SK-N-SH treated with all-trans-retinoic acid at 6 μM for 48 hours (cell line): Measurements from ENCODE around the gene CDH1.

Experiments
- ATAC-seq: fragments of 200-7000 bp; cut with Tn5 transposase; 3 replicates; pipeline ENCODE4 v1.9.1; 2020; ENCODE audit warnings: mild to moderate bottlenecking, moderate library complexity
- ARNTL ChIP-seq: fragments of 450-650 bp; formaldehyde crosslinking; IDR thresholded peaks from 2 replicates; pipeline ENCODE4 v1.5.0; 2020; ENCODE audit warnings: low read depth, mild to moderate bottlenecking, moderate library complexity, borderline replicate concordance
- BACH2 ChIP-seq: fragments of 250-450 bp; sonication (Bioruptor Pico); IDR thresholded peaks from 2 replicates; pipeline ENCODE4 v1.9.0; 2021; ENCODE audit warnings: mild to moderate bottlenecking, borderline replicate concordance
- CREB5 ChIP-seq: fragments of 250-450 bp; sonication (Bioruptor Pico); IDR thresholded peaks from 2 replicates; pipeline ENCODE4 v1.5.1; 2020; ENCODE audit warnings: low read depth, mild to moderate bottlenecking, moderate library complexity
- CSDC2 ChIP-seq: fragments of 250-450 bp; sonication (Bioruptor Pico); IDR thresholded peaks from 2 replicates; pipeline ENCODE4 v1.5.0; 2020; ENCODE audit warnings: mild to moderate bottlenecking, moderate library complexity
- ESRRG ChIP-seq: fragments of 250-450 bp; sonication (Bioruptor Pico); IDR thresholded peaks from 2 replicates; pipeline ENCODE4 v1.6.1; 2021; ENCODE audit warnings: mild to moderate bottlenecking
- GLIS3 ChIP-seq: fragments of 250-450 bp; sonication (Bioruptor Pico); IDR thresholded peaks from 2 replicates; pipeline ENCODE4 v1.5.0; 2020; ENCODE audit warnings: mild to moderate bottlenecking, moderate library complexity
- ISL1 ChIP-seq: fragments of 250-450 bp; sonication (Bioruptor Pico); IDR thresholded peaks from 2 replicates; pipeline ENCODE4 v2.1.2; 2022; ENCODE audit warnings: mild to moderate bottlenecking, moderate library complexity
- OSR1 ChIP-seq: fragments of 250-450 bp; sonication (Bioruptor Pico); IDR thresholded peaks from 2 replicates; pipeline ENCODE4 v1.8.0; 2022; ENCODE audit warnings: moderate library complexity, mild to moderate bottlenecking, inconsistent platforms
- PATZ1 ChIP-seq: fragments of 250-450 bp; sonication (Bioruptor Pico); IDR thresholded peaks from 2 replicates; pipeline ENCODE4 v1.8.0; 2020; ENCODE audit warnings: mild to moderate bottlenecking, moderate library complexity, borderline replicate concordance
- POU6F1 ChIP-seq: fragments of 250-450 bp; sonication (Bioruptor Pico); IDR thresholded peaks from 2 replicates; pipeline ENCODE4 v1.8.0; 2021; ENCODE audit warnings: low read depth, mild to moderate bottlenecking, moderate library complexity, borderline replicate concordance
- PPARA ChIP-seq: fragments of 250-450 bp; sonication (Bioruptor Pico); IDR thresholded peaks from 2 replicates; pipeline ENCODE4 v1.5.0; 2020; ENCODE audit warnings: mild to moderate bottlenecking, borderline replicate concordance
- RARB ChIP-seq: fragments of 250-450 bp; sonication (Bioruptor Pico); IDR thresholded peaks from 2 replicates; pipeline ENCODE4 v1.8.0; 2021; ENCODE audit warnings: mild to moderate bottlenecking, moderate library complexity
- SNAI2 ChIP-seq: fragments of 250-450 bp; sonication (Bioruptor Pico); IDR thresholded peaks from 2 replicates; pipeline ENCODE4 v1.5.0; 2020; ENCODE audit warnings: mild to moderate bottlenecking, moderate library complexity
- TCF4 ChIP-seq: fragments of 250-450 bp; sonication (Bioruptor Pico); IDR thresholded peaks from 2 replicates; pipeline ENCODE4 v1.8.0; 2021; ENCODE audit warnings: mild to moderate bottlenecking, moderate library complexity, borderline replicate concordance
- TOX ChIP-seq: fragments of 250-450 bp; sonication (Bioruptor Pico); IDR thresholded peaks from 2 replicates; pipeline ENCODE4 v1.8.0; 2021; ENCODE audit warnings: mild to moderate bottlenecking, moderate library complexity, borderline replicate concordance
- TSHZ2 ChIP-seq: fragments of 250-450 bp; sonication (Bioruptor Pico); IDR thresholded peaks from 2 replicates; pipeline ENCODE4 v1.5.0; 2020; ENCODE audit warnings: mild to moderate bottlenecking, moderate library complexity
- ZC3H10 ChIP-seq: fragments of 250-450 bp; sonication (Bioruptor Pico); IDR thresholded peaks from 2 replicates; pipeline ENCODE4 v1.5.1; 2021; ENCODE audit warnings: mild to moderate bottlenecking, moderate library complexity
- ZFP3 ChIP-seq: fragments of 250-450 bp; sonication (Bioruptor Pico); IDR thresholded peaks from 2 replicates; pipeline ENCODE4 v1.5.0; 2020; ENCODE audit warnings: mild to moderate bottlenecking, moderate library complexity
- ZFP30 ChIP-seq: fragments of 450-650 bp; formaldehyde crosslinking; IDR thresholded peaks from 2 replicates; pipeline ENCODE4 v1.5.0; 2022; ENCODE audit warnings: mild to moderate bottlenecking, moderate library complexity
- ZNF565 ChIP-seq: fragments of 450-650 bp; formaldehyde crosslinking; conservative IDR thresholded peaks from 2 replicates; pipeline ENCODE4 v1.5.0; 2020; ENCODE audit warnings: low read depth, mild to moderate bottlenecking, moderate library complexity
- ZNF70 ChIP-seq: fragments of 450-650 bp; formaldehyde crosslinking; IDR thresholded peaks from 2 replicates; pipeline ENCODE4 v1.5.0; 2020; ENCODE audit warnings: mild to moderate bottlenecking, moderate library complexity
- ZNF8 ChIP-seq: fragments of 450-650 bp; formaldehyde crosslinking; IDR thresholded peaks from 2 replicates; pipeline ENCODE4 v1.5.0; 2020; ENCODE audit warnings: mild to moderate bottlenecking, moderate library complexity

CDH1 gene

GRCh38 chr16:68782198-68783174, 45.4 kb downstream of the CDH1 start:
- TF ChIP-seq ZFP3 (CRISPR knock-in tag) (no peak), SNAI2 (no peak), OSR1 (CRISPR knock-in tag) (no peak), CREB5 (no peak), BACH2 (CRISPR knock-in tag) (no peak), POU6F1 (CRISPR knock-in tag) (no peak), CSDC2 (CRISPR knock-in tag) (no peak)
- ATAC-seq = no peak; the same call in 2 of the 3 replicates

- no peak for ATAC-seq
- TF ChIP-seq TOX = no peak
- TF ChIP-seq PATZ1 (CRISPR knock-in tag) = no peak
- TF ChIP-seq RARB (CRISPR knock-in tag) = no peak
- TF ChIP-seq BACH2 (CRISPR knock-in tag) = no peak
- TF ChIP-seq ZC3H10 (CRISPR knock-in tag) = no peak
- no peak for TF ChIP-seq ESRRG (CRISPR knock-in tag)
- TF ChIP-seq TCF4 (CRISPR knock-in tag) = no peak
- TF ChIP-seq SNAI2 = no peak
- no peak for TF ChIP-seq ZFP30 (CRISPR knock-in tag)
- no peak for TF ChIP-seq CSDC2 (CRISPR knock-in tag)
- no peak for TF ChIP-seq ZFP3 (CRISPR knock-in tag)
- no peak for TF ChIP-seq ARNTL (CRISPR knock-in tag)
- no peak for TF ChIP-seq POU6F1 (CRISPR knock-in tag)
Observed at GRCh38 chr16:68784226-68784625, 47.1 kb downstream of the CDH1 start.

- ATAC-seq = no peak
- TF ChIP-seq TSHZ2 (CRISPR knock-in tag) (no peak), GLIS3 (CRISPR knock-in tag) (no peak), ZFP3 (CRISPR knock-in tag) (no peak), ARNTL (CRISPR knock-in tag) (no peak), ZNF8 (CRISPR knock-in tag) (no peak), TCF4 (CRISPR knock-in tag) (no peak), BACH2 (CRISPR knock-in tag) (no peak), POU6F1 (CRISPR knock-in tag) (no peak), ZNF70 (CRISPR knock-in tag) (no peak), ISL1 (CRISPR knock-in tag) (no peak), CREB5 (no peak), PPARA (CRISPR knock-in tag) (no peak), ZNF565 (CRISPR knock-in tag) (no peak), ESRRG (CRISPR knock-in tag) (no peak), CSDC2 (CRISPR knock-in tag) (no peak), ZFP30 (CRISPR knock-in tag) (no peak), SNAI2 (no peak), TOX (no peak)
Observed at GRCh38 chr16:68784721-68785120, 47.6 kb downstream of the CDH1 start.
